Adrenal gland (tissue), 5 donors: ENCODE results near the gene RUVBL2.
"Not testable (repeated sequence)": the region's sequence is repeated elsewhere in the genome, so short reads cannot be mapped to it uniquely, and the experiment has no call there.

ENCODE experiments used
- POLR2A ChIP-seq, 2 donors: fragments of 450-650 bp; IDR thresholded peaks; one replicate each; pipeline ENCODE4 v1.6.1; 2017; ENCODE audit warnings: antibody characterized with exemption in 2 of 2, mild to moderate bottlenecking in 2 of 2, moderate library complexity in 1 of 2
- TF ChIP-seq, protein P1 (sequence below), 6 experiments: fragments of 450-650 bp in 4 of 6; fragments of 200-600 bp in 2 of 6; sonication (generic) in 1 of 6; IDR thresholded peaks; 1 replicate in 5 of 6; 2 replicates in 1 of 6; pipeline versions ENCODE4 v1.5.1 to v1.8.0; 2016 to 2021; ENCODE audit warnings: antibody characterized with exemption in 6 of 6, mild to moderate bottlenecking in 2 of 6, moderate library complexity in 1 of 6
- donor health status: DM: no; HTN: no; CAD: no.

DNA sequence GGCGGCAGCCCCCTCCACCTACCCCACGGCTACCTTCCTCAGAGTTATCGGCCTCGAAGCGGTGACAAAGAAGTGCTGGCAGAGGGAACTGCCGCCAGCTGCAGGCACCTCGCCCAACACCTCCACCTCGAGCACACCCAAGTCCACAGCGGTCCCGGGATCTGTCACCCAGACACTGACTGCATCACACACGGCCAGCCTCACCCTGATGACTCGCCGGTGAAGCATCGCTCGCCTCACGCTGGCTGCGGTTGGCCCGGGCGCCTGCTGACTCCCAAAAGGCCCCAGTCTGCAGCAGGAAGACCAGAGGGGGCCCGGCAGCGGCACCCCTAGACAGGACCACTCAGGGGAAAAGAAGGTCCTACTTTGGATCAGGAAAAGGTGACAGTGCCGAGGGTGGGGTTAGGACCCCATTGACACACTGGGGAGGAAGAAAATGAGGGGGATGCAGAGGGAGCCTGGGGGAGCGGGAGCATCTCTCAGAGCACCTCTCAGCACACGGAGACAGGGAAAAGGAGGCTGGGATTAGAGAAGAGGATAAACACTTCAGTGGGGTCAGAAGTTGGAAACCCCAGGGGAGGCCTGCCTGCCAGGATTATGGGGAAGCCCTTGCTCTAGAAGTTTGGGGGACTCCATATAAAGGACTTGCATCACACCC lies 56.8 kb downstream of the RUVBL2 start:
- TF ChIP-seq, protein P1, sequence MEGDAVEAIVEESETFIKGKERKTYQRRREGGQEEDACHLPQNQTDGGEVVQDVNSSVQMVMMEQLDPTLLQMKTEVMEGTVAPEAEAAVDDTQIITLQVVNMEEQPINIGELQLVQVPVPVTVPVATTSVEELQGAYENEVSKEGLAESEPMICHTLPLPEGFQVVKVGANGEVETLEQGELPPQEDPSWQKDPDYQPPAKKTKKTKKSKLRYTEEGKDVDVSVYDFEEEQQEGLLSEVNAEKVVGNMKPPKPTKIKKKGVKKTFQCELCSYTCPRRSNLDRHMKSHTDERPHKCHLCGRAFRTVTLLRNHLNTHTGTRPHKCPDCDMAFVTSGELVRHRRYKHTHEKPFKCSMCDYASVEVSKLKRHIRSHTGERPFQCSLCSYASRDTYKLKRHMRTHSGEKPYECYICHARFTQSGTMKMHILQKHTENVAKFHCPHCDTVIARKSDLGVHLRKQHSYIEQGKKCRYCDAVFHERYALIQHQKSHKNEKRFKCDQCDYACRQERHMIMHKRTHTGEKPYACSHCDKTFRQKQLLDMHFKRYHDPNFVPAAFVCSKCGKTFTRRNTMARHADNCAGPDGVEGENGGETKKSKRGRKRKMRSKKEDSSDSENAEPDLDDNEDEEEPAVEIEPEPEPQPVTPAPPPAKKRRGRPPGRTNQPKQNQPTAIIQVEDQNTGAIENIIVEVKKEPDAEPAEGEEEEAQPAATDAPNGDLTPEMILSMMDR (IDR thresholded peaks at IDR 0.05): not testable (repeated sequence)
- not testable (repeated sequence) for TF ChIP-seq POLR2A (IDR thresholded peaks at IDR 0.05)
